ENCODE data around the gene ARRDC4.

ARRDC4 gene

DNA sequence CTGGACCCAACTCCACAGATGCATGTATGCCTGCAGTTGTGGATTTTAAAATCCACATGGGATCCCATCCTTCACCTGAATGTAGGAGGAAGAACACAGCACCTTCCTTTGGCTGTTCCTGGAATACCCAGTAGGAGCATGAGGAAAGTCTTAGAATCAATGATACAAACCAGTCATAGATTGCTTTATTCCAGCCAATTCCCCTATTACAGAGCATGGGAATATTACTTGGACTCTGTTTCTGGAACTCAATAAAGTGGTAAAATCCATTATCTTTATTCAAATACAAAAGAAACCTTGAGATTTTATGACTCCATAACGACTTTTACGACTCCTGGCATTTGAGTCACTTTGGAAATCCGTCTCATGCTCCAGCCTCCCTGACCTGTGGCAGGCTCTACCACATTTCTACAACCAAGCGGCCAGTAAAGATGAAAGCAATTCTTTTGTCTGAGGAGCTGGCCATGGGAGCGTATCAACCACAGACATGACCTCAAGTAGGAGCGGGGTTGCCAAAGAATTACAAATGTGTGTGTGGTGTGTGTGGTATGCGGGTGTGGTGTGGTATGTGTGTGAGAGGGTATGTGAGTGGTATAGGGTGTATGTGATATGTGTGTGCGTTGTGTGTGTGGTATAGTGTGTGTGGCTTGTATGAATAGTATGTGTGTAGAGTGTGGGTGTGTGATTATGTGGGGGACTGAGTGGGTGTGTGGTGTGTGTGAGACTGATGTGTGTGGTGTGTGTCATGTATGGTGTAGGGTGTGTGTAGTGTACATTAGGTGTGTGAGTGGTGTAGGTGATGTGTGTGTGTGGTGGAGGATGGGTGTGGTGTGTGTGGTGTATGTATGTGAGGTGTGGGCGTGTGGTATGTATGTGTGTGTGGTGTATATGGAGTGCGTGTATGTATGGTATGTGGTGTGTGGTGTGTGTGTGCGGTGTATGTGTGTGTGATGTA lies 40.0 kb downstream of the ARRDC4 start:
- DNase-seq, result no peak

DNA sequence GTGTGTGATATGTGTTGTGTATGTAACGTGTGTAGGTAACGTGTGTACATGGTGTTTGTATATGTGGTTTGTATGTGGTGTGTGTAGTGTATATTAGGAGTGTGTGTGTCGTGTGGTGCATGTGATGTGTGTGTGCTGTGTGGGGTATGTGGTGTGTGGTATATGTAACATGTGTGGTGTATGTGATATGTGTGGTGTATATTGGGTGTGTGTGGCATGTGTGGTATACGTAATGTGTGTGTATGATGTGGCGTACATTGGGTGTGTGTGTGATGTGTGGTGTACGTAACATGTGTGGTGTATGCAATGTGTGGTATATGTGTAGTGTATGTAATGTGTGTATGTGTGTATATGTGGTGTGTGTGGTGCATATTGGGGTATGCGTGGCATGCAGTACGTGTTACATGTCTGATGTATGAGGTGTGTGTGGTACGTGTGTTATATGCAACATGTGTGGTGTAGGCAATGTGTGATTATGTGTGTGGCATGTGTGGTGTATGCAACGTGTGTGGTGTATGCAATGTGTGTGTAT lies 41.2 kb downstream of the ARRDC4 start:
- no peak for DNase-seq

DNA sequence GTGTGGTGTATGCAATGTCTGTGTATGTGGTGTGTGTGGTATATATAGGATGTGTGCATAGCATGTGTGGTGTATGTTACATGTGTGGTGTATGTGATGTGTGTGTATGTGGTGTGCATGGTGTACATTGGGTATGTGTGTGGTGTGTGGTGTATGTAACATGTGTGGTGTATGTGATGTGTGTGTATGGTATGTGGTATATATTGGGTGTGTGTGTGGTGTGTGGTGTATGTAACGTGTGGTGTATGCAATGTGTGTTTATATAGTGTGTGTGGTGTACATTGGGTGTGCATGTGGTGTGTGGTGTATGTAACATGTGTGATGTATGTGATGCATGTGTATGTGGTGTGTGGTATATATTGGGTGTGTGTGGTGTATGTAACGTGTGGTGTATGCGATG lies 41.9 kb downstream of the ARRDC4 start:
- DNase-seq, result no peak

DNA sequence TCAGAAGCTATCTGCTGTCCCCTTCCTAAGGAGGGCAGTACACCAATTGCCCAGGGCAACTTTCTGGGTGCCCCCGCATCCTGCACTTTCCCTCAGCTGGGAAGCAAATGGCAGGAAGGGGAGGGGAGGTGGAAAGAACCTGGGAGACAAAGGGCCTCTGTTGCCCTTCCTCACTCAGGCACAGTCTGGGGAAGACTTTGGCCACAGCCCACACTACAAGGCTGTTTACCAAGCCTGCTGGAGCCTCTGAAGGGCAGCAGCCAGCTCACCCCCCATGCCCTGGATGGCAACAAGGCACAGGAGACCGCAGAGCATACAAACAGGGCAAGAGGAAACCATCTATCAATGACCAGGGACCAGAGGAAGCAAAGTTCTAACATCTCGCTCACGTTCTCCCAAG lies 42.4 kb downstream of the ARRDC4 start:
- no peak for DNase-seq

DNA sequence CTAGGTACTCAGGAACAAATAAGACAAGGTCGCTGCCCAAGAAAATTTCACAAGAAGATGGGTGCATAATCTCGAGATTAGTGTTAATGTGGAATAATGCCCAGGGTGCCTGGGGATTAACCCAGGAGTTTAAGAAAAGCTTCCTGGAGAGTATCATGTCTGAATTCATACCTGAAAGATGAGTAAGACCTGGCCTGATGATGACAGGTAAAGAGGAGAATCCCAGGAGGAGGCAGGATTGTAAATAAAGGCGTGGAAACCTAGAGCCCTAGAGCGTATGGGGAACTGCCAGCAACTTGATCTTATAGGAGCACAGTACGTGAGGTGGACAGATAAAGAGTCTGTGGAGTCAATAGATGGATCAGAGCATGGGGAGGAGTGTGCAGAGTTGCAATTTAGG lies 43.0 kb downstream of the ARRDC4 start:
- DNase-seq, result no peak

DNA sequence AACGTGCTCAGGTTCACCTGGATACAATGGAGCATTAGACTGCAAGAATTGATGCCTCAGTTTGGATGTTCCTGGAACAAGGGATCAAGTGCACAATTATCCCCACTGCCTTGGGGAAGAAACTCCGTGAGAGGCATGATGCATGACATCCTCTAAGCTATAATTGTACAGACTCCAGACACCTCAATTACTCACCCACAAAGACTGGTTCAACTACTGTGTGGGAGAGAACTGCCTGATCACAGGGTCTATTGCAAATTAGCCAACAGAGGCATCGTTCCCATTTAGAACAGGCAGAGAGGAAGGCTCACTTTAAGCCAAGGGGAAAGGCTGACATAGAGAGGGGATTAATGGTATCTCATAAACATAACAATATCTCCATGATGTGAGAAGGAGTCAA lies 43.5 kb downstream of the ARRDC4 start:
- DNase-seq, result no peak

DNA sequence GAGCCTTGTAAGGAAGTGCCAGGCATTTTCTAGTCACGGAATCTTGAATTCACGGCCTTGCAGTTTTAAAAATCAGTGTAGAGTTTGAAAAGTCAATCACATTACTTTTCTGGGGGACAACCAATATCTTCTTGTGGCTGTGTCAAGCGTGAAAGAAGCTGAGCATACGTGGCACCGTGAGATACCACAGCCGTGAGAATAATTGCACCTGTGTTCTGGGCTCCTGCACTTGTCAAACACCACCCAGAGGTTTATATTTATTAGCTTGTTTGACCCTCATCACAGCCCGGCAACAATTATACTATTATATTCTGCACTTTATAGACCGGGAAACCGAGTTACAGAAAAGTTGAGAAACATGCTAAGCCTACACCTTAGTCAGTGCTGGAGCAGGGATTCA lies 45.2 kb downstream of the ARRDC4 start:
- DNase-seq, result no peak

DNA sequence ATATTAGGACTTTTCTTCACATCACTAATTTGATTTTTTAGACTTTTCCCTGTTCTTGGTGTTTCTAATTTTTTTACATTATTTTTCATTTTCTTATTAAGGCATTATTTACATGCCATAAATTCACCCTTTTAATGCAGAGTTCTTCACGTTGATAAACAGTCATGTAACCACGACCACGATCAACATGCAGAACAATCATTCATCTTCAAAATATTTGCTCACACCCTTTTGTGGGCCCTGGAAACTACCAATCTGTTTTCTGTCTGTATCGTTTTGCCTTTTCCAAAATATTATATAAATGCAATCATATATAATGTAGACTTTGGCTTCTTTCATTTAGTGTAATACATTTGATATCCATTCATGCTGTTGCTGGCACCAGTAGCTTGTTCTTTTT lies 48.7 kb downstream of the ARRDC4 start:
- no peak for DNase-seq

DNA sequence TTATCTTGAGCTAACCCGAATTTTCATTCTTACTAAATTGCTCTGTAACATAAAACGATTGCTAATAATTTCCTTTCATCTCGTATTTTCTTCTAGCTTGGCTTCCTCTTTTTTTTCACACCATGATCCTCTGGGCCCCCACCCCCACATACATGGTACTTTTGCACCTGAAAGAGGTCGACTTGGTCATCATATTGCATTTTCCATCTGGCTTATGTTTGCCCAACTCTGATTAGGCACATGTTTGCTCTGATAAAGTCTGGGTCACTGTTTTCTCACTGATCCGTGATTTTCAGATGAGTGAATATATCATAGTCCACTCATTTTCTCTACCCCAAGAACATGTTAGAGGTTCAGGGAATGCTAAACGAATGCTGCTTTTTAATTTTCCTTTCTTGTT lies 49.5 kb downstream of the ARRDC4 start:
- DNase-seq, result no peak

DNA sequence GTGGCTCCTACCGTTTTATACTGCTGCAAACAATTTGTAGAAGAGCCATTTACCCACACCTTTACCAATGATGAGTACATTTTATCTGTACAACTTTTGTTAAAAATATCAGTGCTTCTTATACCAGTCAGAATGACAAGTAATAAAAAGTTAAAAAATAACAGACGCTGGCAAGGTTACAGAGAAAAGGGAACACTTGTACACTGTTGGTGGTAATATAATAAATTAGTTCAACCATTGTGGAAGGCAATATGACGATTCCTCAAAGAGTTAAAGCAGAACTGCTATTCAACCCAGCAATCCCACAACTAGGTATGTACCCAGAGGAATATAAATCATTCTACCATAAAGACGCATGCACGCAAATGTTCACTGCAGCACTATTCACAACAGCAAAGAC lies 51.9 kb downstream of the ARRDC4 start:
- DNase-seq, result no peak

DNA sequence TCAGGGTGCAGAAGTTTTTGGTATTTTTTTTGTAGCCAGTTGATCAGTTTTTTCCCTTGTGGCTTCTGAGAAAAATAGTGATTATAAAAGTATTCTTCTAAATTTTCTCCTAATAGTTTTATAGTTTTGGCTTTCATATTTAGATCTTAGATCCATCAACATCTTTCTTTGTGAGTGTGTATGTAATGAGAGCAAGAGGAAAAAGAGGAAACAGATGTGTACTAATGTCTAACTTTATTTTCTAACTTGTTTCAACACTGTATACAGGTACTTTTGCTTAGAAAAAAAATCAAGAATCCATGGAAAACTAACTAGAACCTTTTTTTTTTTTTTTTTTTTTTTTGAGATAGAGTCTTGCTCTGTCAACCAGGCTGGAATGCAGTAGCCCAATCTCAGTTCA lies 53.1 kb downstream of the ARRDC4 start:
- no peak for DNase-seq

DNA sequence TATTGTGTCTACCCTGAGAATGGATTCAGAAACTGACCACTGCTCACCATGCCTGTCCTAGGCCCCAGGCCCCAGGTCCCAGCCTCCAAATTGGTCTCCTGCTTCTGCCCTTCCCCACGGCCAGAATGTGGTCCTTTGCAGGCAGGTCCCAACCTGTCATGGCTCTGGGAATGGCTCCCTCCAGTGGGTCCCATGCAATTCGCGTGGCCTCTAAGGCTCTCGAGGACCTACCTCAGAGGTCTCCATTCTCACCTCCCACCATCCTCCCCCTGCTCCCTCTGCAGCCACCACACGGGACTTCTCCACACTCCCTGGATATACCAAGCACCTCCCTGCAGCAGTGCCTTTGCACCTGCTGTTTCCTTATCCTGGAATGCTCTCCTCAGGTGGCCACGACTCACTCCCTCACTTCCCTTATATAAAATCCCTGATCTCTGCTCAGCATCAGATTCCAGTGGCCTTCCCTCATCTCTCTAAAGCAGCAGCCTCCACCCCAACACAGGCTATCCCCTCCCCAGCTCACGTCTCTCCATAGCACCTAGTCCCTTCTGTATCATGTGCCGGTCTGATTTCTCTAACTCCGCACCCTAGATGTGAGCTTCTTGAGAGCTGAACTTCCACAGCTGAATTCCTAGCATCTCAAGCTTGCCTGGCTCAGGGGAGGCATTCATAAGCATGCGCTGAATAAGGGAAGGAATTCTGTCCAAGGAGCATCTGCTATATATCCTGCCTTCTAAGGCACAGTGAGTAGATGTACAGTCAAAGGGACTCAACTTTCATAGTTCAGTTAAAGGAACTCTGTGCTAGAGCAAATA lies 56.9 kb downstream of the ARRDC4 start:
- no peak for DNase-seq

DNA sequence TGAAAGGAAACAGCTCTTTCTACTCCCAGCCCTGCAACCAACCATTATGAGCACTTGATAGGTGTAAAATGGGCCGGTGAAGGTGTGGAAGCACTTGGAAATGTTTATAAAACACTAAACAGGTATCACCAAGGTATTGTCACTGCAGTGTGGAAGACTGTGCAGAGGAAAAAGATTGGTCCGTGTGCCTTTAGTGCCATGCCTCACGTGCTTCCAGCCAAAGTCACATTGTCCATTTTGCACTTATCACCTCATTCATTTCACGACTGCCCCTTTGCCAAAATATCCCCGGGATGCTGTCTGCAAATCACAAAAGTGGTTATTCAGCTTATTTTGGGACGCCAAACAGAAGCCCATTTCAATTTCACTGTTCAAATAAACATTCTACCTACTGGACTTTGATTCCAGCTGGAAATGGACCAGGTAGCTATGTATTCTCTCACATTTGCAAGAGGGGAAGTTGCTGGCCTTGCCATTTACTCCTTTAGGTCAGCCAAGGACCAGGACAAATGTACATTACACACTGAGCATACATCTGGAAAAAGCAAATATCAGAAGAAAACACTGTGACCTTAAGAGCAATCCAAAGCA lies 58.4 kb downstream of the ARRDC4 start:
- no peak for DNase-seq

Measured in NCI-H2107 (cell line).